ENCODE results near the gene IQCK. TPM values are rescaled to one million over a fixed set of nuclear protein-coding genes. Genes with fewer than 3 reads are reported as not detected.
A peak's percentile ranks its signal among the peaks of the same experiment; 100 is the strongest.

IQCK gene
- total and polyA plus RNA-seq, 2 donors: 8.2 to 16.0 TPM

DNA sequence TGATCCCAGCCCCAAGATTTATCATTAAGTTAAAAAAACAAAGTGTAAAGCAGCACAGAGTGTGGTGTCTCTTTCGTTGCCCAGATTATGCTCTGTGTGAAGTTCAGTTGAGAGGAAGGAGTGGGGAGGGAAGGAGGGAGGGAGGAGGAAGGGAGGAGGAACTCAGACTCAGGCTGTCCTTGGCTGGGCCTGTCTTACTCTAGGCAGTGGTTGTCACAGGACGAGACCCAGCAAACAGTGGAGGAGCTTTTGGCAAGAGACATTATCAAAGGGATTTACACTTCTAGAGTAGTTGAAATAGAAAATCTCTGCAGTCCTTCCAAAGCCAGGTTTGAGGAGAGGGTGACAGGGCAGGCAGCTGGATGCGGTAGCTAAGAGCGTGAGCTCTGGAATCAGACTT, 27.9 kb upstream of the IQCK start:
- DNase-seq (ENCODE audit: extremely low spot score): no peak
- H3K4me3 ChIP-seq (ENCODE audit: low read depth, low read length): no peak overlapping the region
- no peak overlapping the region for H3K27ac ChIP-seq (ENCODE audit: low read depth)
- 67% methylated on average over 4 of the region's 4 CpGs for WGBS
- no peaks in the 10 kb centered on the region for H3K36me3 ChIP-seq (ENCODE audit: insufficient read depth)
- H3K4me1 ChIP-seq (ENCODE audit: insufficient read depth): no peaks in the 10 kb centered on the region

DNA sequence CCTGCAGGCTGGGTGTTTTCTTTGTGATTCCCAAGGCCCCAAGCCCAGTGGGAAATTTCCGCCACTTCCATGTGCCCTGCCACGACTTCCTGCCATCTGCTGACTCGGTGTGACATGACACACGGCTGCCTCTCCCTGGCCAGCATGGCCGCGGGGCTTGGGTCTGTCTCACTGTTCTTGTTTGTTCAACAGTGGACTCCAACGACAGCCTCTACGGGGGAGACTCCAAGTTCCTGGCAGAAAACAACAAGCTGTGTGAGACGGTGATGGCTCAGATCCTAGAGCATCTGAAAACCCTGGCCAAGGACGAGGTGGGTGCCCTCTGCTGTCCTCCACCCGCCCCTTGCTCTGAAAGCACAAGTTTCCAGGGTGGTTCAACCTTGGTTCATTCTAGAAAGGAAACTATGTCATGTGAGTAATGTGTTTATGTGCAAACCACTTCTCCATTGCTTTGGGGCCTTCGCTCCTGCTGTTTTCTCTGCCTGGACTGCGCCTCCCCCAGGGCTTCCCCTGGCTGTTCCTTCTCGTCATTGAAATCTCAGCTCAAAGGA, 26.8 kb upstream of the IQCK start:
- Histone ChIP-seq H3K36me3 (ENCODE audit: insufficient read depth) (no peaks in the 10 kb centered on the region), H3K4me3 (ENCODE audit: low read depth, low read length) (no peak overlapping the region), H3K4me1 (ENCODE audit: insufficient read depth) (no peaks in the 10 kb centered on the region), H3K27ac (ENCODE audit: low read depth) (no peak overlapping the region)
- DNase-seq (ENCODE audit: extremely low spot score): no peak
- 83% methylated on average over 14 of the region's 14 CpGs for WGBS

DNA sequence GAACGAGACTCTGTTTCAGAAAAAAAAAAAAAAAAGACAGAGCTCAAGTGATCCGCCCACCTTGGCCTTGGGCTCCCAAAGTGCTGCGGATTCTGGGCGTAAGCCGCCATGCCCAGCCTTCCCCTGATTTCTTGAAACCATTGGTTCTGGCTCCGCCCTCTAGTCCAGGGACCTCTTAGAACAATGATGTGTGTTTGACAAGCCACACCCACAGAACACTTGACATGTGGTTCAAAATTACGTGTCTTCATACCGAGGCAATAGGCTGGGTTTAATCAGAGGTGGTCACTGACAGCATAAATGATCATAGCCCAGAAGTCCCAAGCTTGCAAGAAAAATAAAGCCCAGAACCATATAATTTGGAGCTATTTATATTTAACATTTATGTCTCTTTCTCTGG, 23.1 kb upstream of the IQCK start:
- H3K4me1 ChIP-seq (ENCODE audit: insufficient read depth): no peaks in the 10 kb centered on the region
- DNase-seq (ENCODE audit: extremely low spot score): no peak

DNA sequence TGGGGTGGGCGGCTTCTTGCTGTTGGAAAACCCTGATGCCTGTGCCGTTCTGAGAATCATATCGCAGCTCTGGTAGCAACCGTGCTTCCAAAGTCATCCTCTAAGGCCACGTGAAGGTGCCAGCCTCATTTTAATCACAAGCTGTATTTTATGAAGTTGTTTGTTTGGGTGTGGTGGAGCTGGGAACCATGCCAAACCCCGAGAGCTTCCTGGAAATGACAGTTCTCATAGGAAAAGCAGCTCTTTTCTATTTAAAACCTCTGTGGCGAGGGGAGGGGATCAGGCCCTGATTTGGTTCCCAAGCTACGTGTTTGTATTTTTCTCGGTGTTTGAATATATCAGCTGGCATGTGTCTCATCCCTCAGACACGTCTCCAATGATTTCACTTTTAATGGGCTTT, 21.7 kb upstream of the IQCK start:
- H3K4me1 ChIP-seq (ENCODE audit: insufficient read depth): no peaks in the 10 kb centered on the region
- no peak overlapping the region for H3K27ac ChIP-seq (ENCODE audit: low read depth)
- H3K36me3 ChIP-seq (ENCODE audit: insufficient read depth): no peaks in the 10 kb centered on the region
- WGBS: 19% methylated on average over 10 of the region's 10 CpGs
- peak; percentile 56 for DNase-seq (ENCODE audit: extremely low spot score)
- no peak overlapping the region for H3K4me3 ChIP-seq (ENCODE audit: low read depth, low read length)

More for the DNA sequence above, 23.1 kb upstream of the IQCK start:
- Histone ChIP-seq H3K36me3 (ENCODE audit: insufficient read depth) (no peaks in the 10 kb centered on the region), H3K4me3 (ENCODE audit: low read depth, low read length) (no peak overlapping the region), H3K27ac (ENCODE audit: low read depth) (no peak overlapping the region)
- 95% methylated on average over 8 of the region's 8 CpGs for WGBS

DNA sequence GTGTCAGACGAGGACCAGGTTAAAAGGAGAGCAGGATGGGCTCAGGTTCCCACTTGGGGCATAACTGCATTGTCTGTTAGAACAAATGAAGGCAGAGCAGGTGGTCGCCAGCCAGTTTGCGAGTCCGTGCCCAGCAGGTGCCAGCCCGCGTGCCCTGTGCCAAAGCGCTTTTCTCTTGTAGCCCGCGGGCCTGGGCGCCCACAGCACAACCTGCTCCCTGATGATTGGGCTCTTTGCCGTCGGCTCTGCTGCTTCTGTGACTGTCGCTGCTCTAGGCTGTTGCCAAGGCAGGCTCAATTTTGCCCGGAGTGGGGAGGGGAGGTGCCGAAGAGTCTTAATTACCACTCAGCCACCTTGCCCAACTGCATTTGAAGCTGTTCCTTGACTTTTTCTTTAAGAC, 21.1 kb upstream of the IQCK start:
- Histone ChIP-seq H3K27ac (ENCODE audit: low read depth) (peak overlapping the region; percentile 32), H3K36me3 (ENCODE audit: insufficient read depth) (no peaks in the 10 kb centered on the region), H3K4me1 (ENCODE audit: insufficient read depth) (no peaks in the 10 kb centered on the region), H3K4me3 (ENCODE audit: low read depth, low read length) (no peak overlapping the region)
- 91% methylated on average over 15 of the region's 15 CpGs for WGBS
- DNase-seq (ENCODE audit: extremely low spot score): no peak

DNA sequence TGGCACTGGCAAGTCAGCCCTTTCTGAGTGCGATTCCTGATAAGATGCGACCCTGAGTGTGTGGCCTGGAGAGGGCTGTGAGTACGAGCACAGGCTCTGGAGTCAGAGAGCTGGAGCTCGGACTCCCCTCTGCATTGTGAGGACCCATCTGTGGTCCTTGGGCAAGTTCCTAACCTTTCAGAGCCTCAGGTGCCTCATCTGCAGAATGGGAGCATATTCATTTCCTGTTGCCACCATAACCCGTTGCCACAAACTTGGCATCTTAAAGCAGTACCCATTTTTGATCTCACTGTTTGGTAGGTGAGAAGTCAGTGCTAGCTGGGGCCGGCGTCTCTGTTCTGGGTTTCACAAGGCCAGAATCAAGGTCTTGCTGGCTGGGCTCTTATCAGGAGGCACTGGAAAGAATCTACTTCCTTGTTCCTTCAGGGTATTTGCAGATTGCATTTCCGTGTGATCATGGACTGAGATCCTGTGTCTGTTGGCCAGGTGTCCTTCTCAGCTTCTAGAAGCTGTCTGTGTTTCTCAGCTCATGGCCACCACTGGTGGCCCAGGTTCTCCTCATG, 20.2 kb upstream of the IQCK start:
- H3K27ac ChIP-seq (ENCODE audit: low read depth): no peak overlapping the region

DNA sequence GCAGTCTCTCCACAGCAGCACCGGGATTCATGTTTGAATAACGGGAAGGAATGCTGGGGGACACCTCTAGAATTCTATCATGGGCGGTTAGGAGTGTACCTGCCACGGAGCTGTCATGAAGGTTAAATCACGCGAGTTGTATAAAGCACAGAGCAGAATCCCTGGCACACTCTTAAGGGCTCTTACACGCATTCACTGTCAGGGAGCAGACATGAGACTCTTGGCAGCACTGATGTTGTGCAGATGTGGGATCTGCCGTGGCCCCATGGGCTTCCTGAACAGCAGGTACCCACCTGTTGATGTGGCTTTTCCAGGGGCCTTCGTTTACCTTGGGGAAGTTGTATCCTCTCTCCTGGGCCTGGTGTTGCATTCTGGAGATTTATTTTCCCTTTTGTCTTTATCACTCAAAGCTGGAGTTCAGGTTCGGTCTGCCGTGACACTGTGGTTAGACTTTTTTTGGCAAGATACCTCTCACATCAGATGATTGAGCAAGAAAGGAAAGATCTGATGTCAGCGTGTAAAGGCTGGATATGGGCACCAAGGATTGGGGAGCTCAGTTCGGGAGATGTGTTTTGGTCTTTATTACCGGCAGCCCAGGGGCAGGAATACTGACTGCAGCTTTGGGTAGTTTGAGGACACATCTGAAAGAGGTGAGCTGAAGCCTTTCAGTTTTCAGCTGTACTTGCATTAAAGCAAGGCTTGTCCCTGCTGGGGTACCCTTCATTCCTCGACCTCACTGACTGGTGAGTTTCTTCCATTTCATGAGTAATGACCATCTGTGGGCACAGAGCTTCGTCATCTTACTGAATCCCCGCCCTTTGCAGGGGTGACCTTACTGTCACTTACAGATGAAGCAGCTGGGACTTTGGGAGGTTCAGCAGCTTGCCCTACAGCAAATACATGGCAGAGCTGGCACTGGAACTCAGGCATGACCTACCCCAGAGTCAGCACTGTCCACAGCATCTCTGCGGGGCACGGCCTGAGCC, 19.3 kb upstream of the IQCK start:
- H3K4me3 ChIP-seq (ENCODE audit: low read depth, low read length): no peak overlapping the region
- H3K4me1 ChIP-seq (ENCODE audit: insufficient read depth): no peaks in the 10 kb centered on the region
- WGBS: 88% methylated on average over 19 of the region's 19 CpGs
- no peak overlapping the region for H3K27ac ChIP-seq (ENCODE audit: low read depth)
- no peak for DNase-seq (ENCODE audit: extremely low spot score)
- H3K36me3 ChIP-seq (ENCODE audit: insufficient read depth): no peaks in the 10 kb centered on the region

More for the DNA sequence above, 20.2 kb upstream of the IQCK start:
- Histone ChIP-seq H3K4me3 (ENCODE audit: low read depth, low read length) (no peak overlapping the region), H3K36me3 (ENCODE audit: insufficient read depth) (no peaks in the 10 kb centered on the region), H3K4me1 (ENCODE audit: insufficient read depth) (no peaks in the 10 kb centered on the region)
- DNase-seq (ENCODE audit: extremely low spot score): no peak
- WGBS: 83% methylated on average over 8 of the region's 8 CpGs

DNA sequence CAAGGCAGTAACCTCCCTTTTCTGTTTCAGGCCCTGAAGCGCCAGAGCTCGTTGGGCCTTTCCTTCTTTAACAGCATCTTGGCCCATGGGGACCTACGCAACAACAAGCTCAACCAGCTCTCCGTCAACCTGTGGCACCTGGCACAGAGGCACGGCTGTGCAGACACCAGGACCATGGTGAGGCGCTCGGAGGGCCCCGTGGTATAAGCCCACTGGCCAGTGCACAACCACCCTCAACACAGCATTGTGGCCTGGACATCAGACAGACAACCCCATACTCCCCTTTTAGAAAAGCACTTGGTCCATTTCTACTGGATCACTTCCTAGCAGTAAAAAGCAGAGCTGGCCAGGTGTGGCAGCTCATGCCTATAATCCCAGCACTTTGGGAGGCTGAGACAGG, 18.6 kb upstream of the IQCK start:
- DNase-seq (ENCODE audit: extremely low spot score): no peak
- H3K36me3 ChIP-seq (ENCODE audit: insufficient read depth): no peaks in the 10 kb centered on the region

DNA sequence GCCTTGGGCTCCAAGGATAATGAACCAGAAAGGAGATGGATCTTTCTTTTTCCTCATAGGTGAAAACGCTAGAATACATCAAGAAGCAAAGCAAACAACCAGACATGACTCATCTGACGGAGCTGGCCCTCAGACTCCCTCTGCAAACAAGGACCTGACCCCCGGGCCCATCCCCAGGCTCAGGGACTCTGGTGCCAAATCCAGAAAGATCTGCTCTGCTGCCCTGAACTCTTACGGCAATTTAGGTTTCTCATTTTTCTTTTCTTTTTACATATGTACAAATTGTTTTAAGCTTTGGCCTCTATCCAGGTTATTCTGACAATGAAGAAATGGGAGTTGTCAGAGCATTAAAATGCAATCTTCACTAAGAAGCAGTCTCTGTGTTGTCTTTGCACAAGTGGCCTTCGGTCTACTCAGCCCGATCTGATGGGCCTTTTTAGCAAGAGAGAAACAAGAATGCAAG, 17.7 kb upstream of the IQCK start:
- no peak for DNase-seq (ENCODE audit: extremely low spot score)
- no peaks in the 10 kb centered on the region for H3K4me1 ChIP-seq (ENCODE audit: insufficient read depth)
- no peak overlapping the region for H3K27ac ChIP-seq (ENCODE audit: low read depth)
- H3K36me3 ChIP-seq (ENCODE audit: insufficient read depth): no peaks in the 10 kb centered on the region
- H3K4me3 ChIP-seq (ENCODE audit: low read depth, low read length): no peak overlapping the region
- WGBS: 62% methylated on average over 6 of the region's 6 CpGs

More for the DNA sequence above, 18.6 kb upstream of the IQCK start:
- Histone ChIP-seq H3K27ac (ENCODE audit: low read depth) (no peak overlapping the region), H3K4me3 (ENCODE audit: low read depth, low read length) (no peak overlapping the region), H3K4me1 (ENCODE audit: insufficient read depth) (no peaks in the 10 kb centered on the region)
- 96% methylated on average over 8 of the region's 8 CpGs for WGBS

DNA sequence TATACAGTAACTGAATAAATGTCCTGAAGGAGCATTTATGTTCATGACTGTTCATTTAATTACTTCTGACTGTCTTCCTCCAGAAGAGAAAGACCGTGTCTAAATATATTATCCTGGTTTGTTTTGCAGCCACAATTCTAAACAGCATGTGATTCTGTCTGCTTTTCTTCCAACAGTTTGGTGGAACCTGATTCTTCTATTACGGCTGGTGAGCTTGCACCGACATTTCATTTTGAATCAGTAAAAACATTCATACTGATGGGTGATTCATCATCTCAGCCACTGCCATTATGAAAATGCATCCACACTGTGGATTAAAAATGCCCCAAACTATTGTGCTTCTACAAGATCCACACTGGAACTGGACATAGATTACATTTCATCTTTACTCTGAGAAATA, 17.0 kb upstream of the IQCK start:
- Histone ChIP-seq H3K27ac (ENCODE audit: low read depth) (no peak overlapping the region), H3K4me1 (ENCODE audit: insufficient read depth) (no peaks in the 10 kb centered on the region), H3K36me3 (ENCODE audit: insufficient read depth) (no peaks in the 10 kb centered on the region), H3K4me3 (ENCODE audit: low read depth, low read length) (no peak overlapping the region)
- WGBS: 85% methylated on average over 3 of the region's 3 CpGs
- DNase-seq (ENCODE audit: extremely low spot score): no peak

DNA sequence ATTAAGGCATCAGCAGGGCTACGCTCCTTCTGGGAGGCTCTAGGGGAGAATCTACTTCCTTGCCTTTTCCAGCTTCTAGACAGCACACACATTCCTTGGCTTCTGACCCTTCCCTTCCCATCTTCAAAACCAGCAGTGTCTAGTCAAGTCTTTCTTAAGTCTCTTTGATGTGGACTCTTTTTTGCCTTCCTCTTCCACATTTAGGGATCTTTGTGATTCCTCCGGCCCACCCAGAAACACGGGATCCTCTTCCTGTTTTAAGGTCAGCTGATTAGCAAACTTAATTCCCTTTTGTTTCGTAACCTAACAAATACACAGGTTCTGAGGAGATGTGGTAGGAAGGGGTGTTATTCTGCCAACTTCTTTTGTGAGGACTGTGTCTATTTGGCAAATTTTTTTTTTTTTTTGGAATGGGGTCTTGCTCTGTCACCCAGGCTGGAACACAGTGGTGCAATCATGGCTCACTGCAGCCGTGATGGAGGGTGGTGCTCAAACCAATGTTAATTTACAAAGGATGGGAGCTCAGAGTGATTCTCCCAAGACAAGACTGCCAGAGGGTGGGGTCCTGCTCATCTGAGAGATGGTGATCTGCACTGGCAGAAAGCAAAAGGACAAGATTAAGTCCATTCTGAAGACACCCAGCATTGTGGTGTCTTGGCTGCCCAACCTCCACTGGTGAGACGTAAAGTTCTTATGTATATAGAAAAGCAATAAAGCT, 14.7 kb upstream of the IQCK start:
- 76% methylated on average over 6 of the region's 6 CpGs for WGBS
- DNase-seq (ENCODE audit: extremely low spot score): no peak
- no peaks in the 10 kb centered on the region for H3K4me1 ChIP-seq (ENCODE audit: insufficient read depth)
- no peak overlapping the region for H3K27ac ChIP-seq (ENCODE audit: low read depth)
- H3K36me3 ChIP-seq (ENCODE audit: insufficient read depth): no peaks in the 10 kb centered on the region
- no peak overlapping the region for H3K4me3 ChIP-seq (ENCODE audit: low read depth, low read length)

DNA sequence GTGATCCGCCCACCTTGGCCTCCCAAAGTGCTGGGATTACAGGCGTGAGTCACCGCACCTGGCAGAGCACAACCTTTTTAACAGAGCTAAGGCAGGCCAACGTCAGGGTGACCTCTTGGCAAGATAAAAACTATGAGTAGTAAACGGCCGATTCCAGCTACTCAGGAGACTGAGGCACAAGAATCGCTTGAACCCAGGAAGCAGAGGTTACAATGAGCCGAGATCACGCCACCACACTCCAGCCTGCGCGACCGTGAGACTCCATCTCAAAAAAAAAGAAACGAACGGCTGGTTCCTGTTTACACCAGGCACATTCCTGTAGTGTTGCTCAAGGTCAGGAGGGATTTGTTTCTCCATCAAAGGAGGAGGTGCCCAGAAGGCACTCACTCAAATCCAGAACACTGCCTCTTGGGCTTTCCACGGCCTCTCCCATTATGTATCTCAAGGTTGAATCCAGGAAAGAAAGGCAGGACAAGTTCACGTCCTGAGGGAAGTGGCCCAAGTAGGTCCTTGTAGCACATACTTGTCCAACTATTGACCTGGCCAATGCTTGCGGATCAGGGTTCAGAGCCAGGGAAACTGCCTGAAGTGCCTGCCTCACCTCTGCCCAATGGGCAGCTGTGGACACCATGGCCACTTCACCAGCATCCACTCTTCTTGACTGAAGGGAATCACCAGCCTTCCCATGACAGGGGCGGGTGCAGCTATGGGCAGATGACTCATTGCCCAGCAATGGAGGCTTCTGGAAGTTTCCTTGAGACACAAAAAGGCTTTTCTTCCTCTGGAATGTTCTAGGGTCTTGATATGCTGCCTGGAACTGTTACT, 13.5 kb upstream of the IQCK start:
- H3K36me3 ChIP-seq (ENCODE audit: insufficient read depth): no peaks in the 10 kb centered on the region
- no peak for DNase-seq (ENCODE audit: extremely low spot score)

DNA sequence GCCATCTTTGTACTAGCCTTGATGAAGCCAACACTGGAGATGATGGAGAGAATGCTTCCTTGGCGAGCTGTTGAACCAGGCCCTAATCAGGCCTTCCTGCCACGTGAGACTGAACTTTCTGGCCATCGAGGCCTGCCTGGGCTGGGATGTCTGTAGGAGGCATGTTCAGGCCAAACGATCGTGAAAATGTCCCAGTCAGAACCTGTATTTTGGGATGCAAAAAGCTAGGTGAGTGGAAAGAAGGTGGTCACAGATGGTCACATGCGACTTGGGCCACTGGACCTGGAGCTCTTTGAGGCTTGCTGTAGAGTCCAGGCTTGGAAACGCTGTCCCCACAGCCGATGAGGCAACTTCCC, 12.9 kb upstream of the IQCK start:
- peak overlapping the region; percentile 72 for H3K27ac ChIP-seq (ENCODE audit: low read depth)
- no peak for DNase-seq (ENCODE audit: extremely low spot score)
- 94% methylated on average over 8 of the region's 8 CpGs for WGBS
- no peaks in the 10 kb centered on the region for H3K4me1 ChIP-seq (ENCODE audit: insufficient read depth)
- no peak overlapping the region for H3K4me3 ChIP-seq (ENCODE audit: low read depth, low read length)
- H3K36me3 ChIP-seq (ENCODE audit: insufficient read depth): no peaks in the 10 kb centered on the region

More for the DNA sequence above, 13.5 kb upstream of the IQCK start:
- WGBS: 76% methylated on average over 18 of the region's 18 CpGs
- Histone ChIP-seq H3K4me1 (ENCODE audit: insufficient read depth) (no peaks in the 10 kb centered on the region), H3K27ac (ENCODE audit: low read depth) (peak overlapping the region; percentile 72), H3K4me3 (ENCODE audit: low read depth, low read length) (no peak overlapping the region)

Measured in urinary bladder (tissue), 4 donors.